BLaER1 treated with 17β-estradiol and CSF1 and Interleukin-3, amounts not matched to agents 10 nM and 100 nM (cell line): ENCODE measurements around the gene ADAMTS12.

Source experiments
- H3K27ac ChIP-seq, 11 experiments: shearing (Covaris generic); formaldehyde crosslinking; 2 replicates each; pipeline ENCODE4 v1.8.1; 2022
- H3K27me3 ChIP-seq, 11 experiments: shearing (Covaris generic); formaldehyde crosslinking; 2 replicates each; pipeline ENCODE4 v1.8.1; 2022
- H3K36me3 ChIP-seq, 11 experiments: shearing (Covaris generic); formaldehyde crosslinking; 2 replicates each; pipeline ENCODE4 v1.8.1; 2022
- H3K4me1 ChIP-seq, 10 experiments: shearing (Covaris generic); formaldehyde crosslinking; 2 replicates each; pipeline ENCODE4 v1.8.1; 2022
- H3K4me2 ChIP-seq, 11 experiments: shearing (Covaris generic); formaldehyde crosslinking; 2 replicates each; pipeline ENCODE4 v1.8.1; 2022
- H3K4me3 ChIP-seq, 10 experiments: shearing (Covaris generic); formaldehyde crosslinking; 2 replicates each; pipeline ENCODE4 v1.8.1; 2022
- H3K9ac ChIP-seq, 11 experiments: shearing (Covaris generic); formaldehyde crosslinking; 2 replicates each; pipeline ENCODE4 v1.8.1; 2022
- H3K9me3 ChIP-seq, 11 experiments: shearing (Covaris generic); formaldehyde crosslinking; replicated peaks in 1 of 11; 2 replicates each; pipeline ENCODE4 v1.8.1; 2022
- H4K20me1 ChIP-seq, 11 experiments: shearing (Covaris generic); formaldehyde crosslinking; 2 replicates each; pipeline ENCODE4 v1.8.1; 2022
- Cebpa-rat ChIP-seq, 11 experiments: shearing (Covaris generic); IDR thresholded peaks; 2 replicates each; pipeline ENCODE4 v1.8.1; 2022

The ADAMTS12 gene

GRCh38 chr5:33891788-33892619, at the start of gene ADAMTS12:
TSS of gene ADAMTS12 (minus strand) at chr5:33891990. CDS start at chr5:33891856, 134 bp downstream.
- H3K9ac ChIP-seq: no peak within 1 kb of the TSS
- no peak within 1 kb of the TSS for H3K27ac ChIP-seq
- H3K4me2 ChIP-seq: peak within 1 kb of the TSS in 6 of 11 experiments; percentile 4 to 69 (median 24); a peak in 11 of 22 replicates
- H3K27me3 ChIP-seq: peaks cover 21 to 43% (median 37%) of the 10 kb centered on the region in 11 experiments
- peaks cover 0 to 13% (median 0%) of the 10 kb centered on the region in 10 experiments; a peak in 5 of 20 replicates for H3K4me1 ChIP-seq
- no peak for TF ChIP-seq Cebpa-rat (IDR thresholded peaks at IDR 0.05)
- no peaks in the 10 kb centered on the region for H4K20me1 ChIP-seq
- H3K9me3 ChIP-seq: peaks cover 15 to 27% (median 18%) of the 10 kb centered on the region in 11 experiments; a peak in 20 of 22 replicates
- no peaks in the 10 kb centered on the region for H3K36me3 ChIP-seq
- peak within 1 kb of the TSS in 1 of 10 experiments; percentile 20; a peak in 3 of 20 replicates for H3K4me3 ChIP-seq

GRCh38 chr5:33941090-33941489, 49.3 kb upstream of the ADAMTS12 start:
- Histone ChIP-seq H4K20me1 (no peaks in the 10 kb centered on the region), H3K27ac (no peak overlapping the region), H3K4me2 (peak overlapping the region in 3 of 11 experiments; percentile 19 to 78 (median 64); a peak in 5 of 22 replicates), H3K9me3 (peaks cover 17 to 28% (median 21%) of the 10 kb centered on the region in 11 experiments), H3K27me3 (peaks cover 5 to 13% (median 9%) of the 10 kb centered on the region in 11 experiments; a peak in 21 of 22 replicates), H3K36me3 (no peaks in the 10 kb centered on the region), H3K4me3 (no peak overlapping the region), H3K9ac (no peak overlapping the region), H3K4me1 (peaks cover 0 to 34% (median 0%) of the 10 kb centered on the region in 10 experiments; a peak in 8 of 20 replicates)
- TF ChIP-seq Cebpa-rat (IDR thresholded peaks at IDR 0.05): no peak

- H3K9ac ChIP-seq: no peak overlapping the region
- no peak overlapping the region for H3K4me3 ChIP-seq
- peak overlapping the region in 4 of 11 experiments; percentile 19 to 78 (median 45); a peak in 6 of 22 replicates for H3K4me2 ChIP-seq
- H3K9me3 ChIP-seq: peaks cover 19 to 32% (median 24%) of the 10 kb centered on the region in 11 experiments
- H3K27me3 ChIP-seq: peaks cover 11 to 23% (median 18%) of the 10 kb centered on the region in 11 experiments; a peak in 21 of 22 replicates
- peaks cover 0 to 34% (median 0%) of the 10 kb centered on the region in 10 experiments; a peak in 8 of 20 replicates for H3K4me1 ChIP-seq
- peak in 3 of 11 experiments; percentile 54 to 65 (median 62); a peak in 4 of 22 replicates for TF ChIP-seq Cebpa-rat (IDR thresholded peaks at IDR 0.05)
- no peaks in the 10 kb centered on the region for H3K36me3 ChIP-seq
- no peaks in the 10 kb centered on the region for H4K20me1 ChIP-seq
- H3K27ac ChIP-seq: peak overlapping the region in 4 of 11 experiments; percentile 1 to 32 (median 26); a peak in 6 of 22 replicates
Measured at GRCh38 chr5:33939556-33940262, 47.9 kb upstream of the ADAMTS12 start.

GRCh38 chr5:33938881-33939280, 47.1 kb upstream of the ADAMTS12 start:
- H3K4me2 ChIP-seq: peak overlapping the region in 2 of 11 experiments; percentile 64 to 78; a peak in 3 of 22 replicates
- H3K9ac ChIP-seq: no peak overlapping the region
- no peak overlapping the region for H3K27ac ChIP-seq
- no peaks in the 10 kb centered on the region for H4K20me1 ChIP-seq
- no peaks in the 10 kb centered on the region for H3K36me3 ChIP-seq
- peaks cover 0 to 41% (median 0%) of the 10 kb centered on the region in 10 experiments; a peak in 9 of 20 replicates for H3K4me1 ChIP-seq
- peaks cover 19 to 32% (median 24%) of the 10 kb centered on the region in 11 experiments for H3K9me3 ChIP-seq
- no peak overlapping the region for H3K4me3 ChIP-seq
- H3K27me3 ChIP-seq: peaks cover 11 to 23% (median 18%) of the 10 kb centered on the region in 11 experiments; a peak in 21 of 22 replicates
- TF ChIP-seq Cebpa-rat (IDR thresholded peaks at IDR 0.05): no peak

GRCh38 chr5:33938507-33938796, 46.7 kb upstream of the ADAMTS12 start:
- Histone ChIP-seq H3K36me3 (no peaks in the 10 kb centered on the region), H3K4me1 (peaks cover 0 to 45% (median 2%) of the 10 kb centered on the region in 10 experiments; a peak in 9 of 20 replicates), H4K20me1 (no peaks in the 10 kb centered on the region), H3K4me3 (no peak overlapping the region), H3K4me2 (peak overlapping the region in 1 of 11 experiments; percentile 64; a peak in 2 of 22 replicates), H3K27me3 (peaks cover 11 to 23% (median 18%) of the 10 kb centered on the region in 11 experiments; a peak in 21 of 22 replicates), H3K27ac (no peak overlapping the region), H3K9ac (no peak overlapping the region), H3K9me3 (peaks cover 19 to 32% (median 24%) of the 10 kb centered on the region in 11 experiments)
- no peak for TF ChIP-seq Cebpa-rat (IDR thresholded peaks at IDR 0.05)

- no peaks in the 10 kb centered on the region for H4K20me1 ChIP-seq
- no peak overlapping the region for H3K9ac ChIP-seq
- no peak overlapping the region for H3K27ac ChIP-seq
- no peaks in the 10 kb centered on the region for H3K36me3 ChIP-seq
- peaks cover 11 to 23% (median 18%) of the 10 kb centered on the region in 11 experiments; a peak in 21 of 22 replicates for H3K27me3 ChIP-seq
- H3K4me2 ChIP-seq: no peak overlapping the region
- peaks cover 0 to 51% (median 3%) of the 10 kb centered on the region in 10 experiments; a peak in 9 of 20 replicates for H3K4me1 ChIP-seq
- H3K4me3 ChIP-seq: no peak overlapping the region
- peaks cover 19 to 32% (median 24%) of the 10 kb centered on the region in 11 experiments for H3K9me3 ChIP-seq
- TF ChIP-seq Cebpa-rat (IDR thresholded peaks at IDR 0.05): no peak
Measured at GRCh38 chr5:33937707-33938506, 46.1 kb upstream of the ADAMTS12 start.

- no peak for TF ChIP-seq Cebpa-rat (IDR thresholded peaks at IDR 0.05)
- Histone ChIP-seq H4K20me1 (no peaks in the 10 kb centered on the region), H3K36me3 (no peaks in the 10 kb centered on the region), H3K4me2 (no peak overlapping the region), H3K4me3 (no peak overlapping the region), H3K27ac (no peak overlapping the region), H3K9me3 (peaks cover 19 to 32% (median 24%) of the 10 kb centered on the region in 11 experiments), H3K9ac (no peak overlapping the region), H3K4me1 (peaks cover 0 to 51% (median 3%) of the 10 kb centered on the region in 10 experiments; a peak in 9 of 20 replicates), H3K27me3 (peaks cover 11 to 23% (median 18%) of the 10 kb centered on the region in 11 experiments; a peak in 21 of 22 replicates)
Measured at GRCh38 chr5:33937017-33937706, 45.4 kb upstream of the ADAMTS12 start.
